Keratinocyte (primary cell): ENCODE data around the gene PTPRN2. TPM values are rescaled to one million over a fixed set of nuclear protein-coding genes. Genes with fewer than 3 reads are reported as not detected.

Source experiments
- DNase-seq: peaks from one replicate; pipeline ENCODE4 v3.0.0-alpha.2; 2011; ENCODE audit warnings: low read depth, missing footprints, low spot score
- FAIRE-seq: peaks from 2 replicates; lab custom pipeline; 2011; peaks lifted over from hg19 to GRCh38; lab: Jason Lieb, UNC
- H2AFZ ChIP-seq: 2 replicates; pipeline ENCODE4 v1.6.0; 2012; ENCODE audit warnings: low read length, control low read depth, inconsistent platforms; ENCODE audit not compliant: control insufficient read depth
- H3K27ac ChIP-seq: 2 replicates; pipeline ENCODE4 v1.5.1; 2011; ENCODE audit warnings: low read length; ENCODE audit not compliant: control insufficient read depth, insufficient read depth
- H3K27me3 ChIP-seq: 3 replicates; pipeline ENCODE4 v1.6.0; 2011; ENCODE audit warnings: low read length; ENCODE audit not compliant: control insufficient read depth, insufficient read depth; ENCODE audit errors: extremely low read depth
- H3K36me3 ChIP-seq, 2 experiments: 2 replicates in 1 of 2; 3 replicates in 1 of 2; pipeline ENCODE4 v1.5.1; 2011; ENCODE audit warnings: low read length in 2 of 2, mild to moderate bottlenecking in 1 of 2; ENCODE audit not compliant: control insufficient read depth in 2 of 2, insufficient read depth in 2 of 2; ENCODE audit errors: extremely low read depth in 1 of 2
- H3K4me1 ChIP-seq: 3 replicates; pipeline ENCODE4 v1.5.1; 2011; ENCODE audit warnings: low read length; ENCODE audit not compliant: control insufficient read depth, insufficient read depth; ENCODE audit errors: extremely low read depth
- H3K4me2 ChIP-seq: 3 replicates; pipeline ENCODE4 v1.6.0; 2011; ENCODE audit warnings: low read depth, low read length; ENCODE audit not compliant: control insufficient read depth, insufficient read depth; ENCODE audit errors: extremely low read depth
- H3K4me3 ChIP-seq, 3 experiments: fragments of 200-600 bp in 1 of 3; sonication (generic) in 1 of 3; 2 replicates in 2 of 3; 3 replicates in 1 of 3; pipeline ENCODE4 v1.5.1; 2011 to 2016; ENCODE audit warnings: low read length in 3 of 3, mild to moderate bottlenecking in 3 of 3, control low read depth in 2 of 3, inconsistent platforms in 1 of 3, low read depth in 1 of 3, mixed read lengths in 1 of 3, mixed run types in 1 of 3, moderate library complexity in 1 of 3; ENCODE audit not compliant: control insufficient read depth in 2 of 3, insufficient read depth in 2 of 3; ENCODE audit errors: extremely low read depth in 1 of 3
- H3K79me2 ChIP-seq: 2 replicates; pipeline ENCODE4 v1.6.0; 2012; ENCODE audit warnings: low read length; ENCODE audit not compliant: control insufficient read depth, insufficient read depth
- H3K9ac ChIP-seq: 3 replicates; pipeline ENCODE4 v1.6.0; 2011; ENCODE audit warnings: low read length; ENCODE audit not compliant: control insufficient read depth, insufficient read depth; ENCODE audit errors: extremely low read depth
- H3K9me1 ChIP-seq: 3 replicates; pipeline ENCODE4 v1.6.0; 2011; ENCODE audit warnings: low read length; ENCODE audit not compliant: control insufficient read depth, insufficient read depth; ENCODE audit errors: extremely low read depth
- H3K9me3 ChIP-seq: 2 replicates; pipeline ENCODE4 v1.5.1; 2012; ENCODE audit warnings: low read depth, low read length; ENCODE audit not compliant: control insufficient read depth
- H4K20me1 ChIP-seq: 3 replicates; pipeline ENCODE4 v1.6.0; 2011; ENCODE audit warnings: low read length; ENCODE audit not compliant: control insufficient read depth, insufficient read depth; ENCODE audit errors: extremely low read depth
- EZH2 ChIP-seq: IDR thresholded peaks from one replicate; pipeline ENCODE4 v1.6.1; 2012; ENCODE audit warnings: inconsistent platforms, mild to moderate bottlenecking, low read length, moderate library complexity
- dilution Hi-C: fragments of 300-500 bp; cut with MboI; formaldehyde crosslinking; loops from one replicate; pipeline ENCODE4 v1.7.0; 2020; ENCODE audit warnings: low sequenced_read_pairs; ENCODE audit not compliant: extremely low pct_ligation_motif_present
- polyA plus RNA-seq, 5 experiments: library from polyadenylated mRNA; depleted of rRNA in 3 of 5; stranded (reverse) in 3 of 5; stranded (forward) in 1 of 5; unstranded in 1 of 5; fragments of >200 nt; gene quantifications; 1 replicate in 1 of 5; 2 replicates in 3 of 5; 3 replicates in 1 of 5; pipeline versions ENCODE4 v1.2.1 to v1.2.3, GENCODE V29; 2011 to 2012; ENCODE audit warnings: missing spikeins in 2 of 5, low read depth in 1 of 5, low replicate concordance in 1 of 5
- TF ChIP-seq, protein P1 (sequence below), 3 experiments: IDR thresholded peaks in 1 of 3; conservative IDR thresholded peaks in 1 of 3; optimal IDR thresholded peaks in 1 of 3; 2 replicates in 2 of 3; 3 replicates in 1 of 3; pipeline versions ENCODE3 to v1.5.1; 2011; ENCODE audit warnings: low read length in 3 of 3, mild to moderate bottlenecking in 3 of 3, moderate library complexity in 2 of 3, control low read depth in 1 of 3, inconsistent platforms in 1 of 3; ENCODE audit not compliant: insufficient read depth in 2 of 3; ENCODE audit errors: extremely low read depth in 1 of 3

Gene PTPRN2
- polyA plus RNA-seq, 1 donor (not counting 4 experiments of a cell fraction or from before 2014, with no cell fraction given) = not detected

DNA sequence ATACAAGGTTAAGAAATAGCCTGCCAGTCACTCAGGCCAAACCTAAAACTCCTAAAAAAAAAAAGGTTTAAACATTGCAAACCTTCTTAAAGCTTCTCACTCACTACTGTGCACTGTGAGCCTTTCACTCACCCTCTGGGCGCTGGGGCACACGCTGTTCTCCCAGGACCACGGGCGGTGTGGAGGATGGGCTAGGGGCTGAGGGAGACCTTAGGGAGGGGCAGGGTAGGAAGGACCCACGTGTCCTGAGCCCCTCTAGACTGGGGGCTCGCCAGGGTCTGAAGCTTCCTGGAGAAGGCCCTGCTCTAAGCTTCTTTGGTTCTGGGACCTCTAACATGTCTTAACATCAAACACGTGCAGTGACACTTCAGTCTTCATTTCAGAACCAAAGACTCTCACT lies 681.0 kb downstream of the PTPRN2 start:
- dilution Hi-C loops = no loop called here
- no peak overlapping the region for H3K4me2 ChIP-seq
- TF ChIP-seq, protein P1, sequence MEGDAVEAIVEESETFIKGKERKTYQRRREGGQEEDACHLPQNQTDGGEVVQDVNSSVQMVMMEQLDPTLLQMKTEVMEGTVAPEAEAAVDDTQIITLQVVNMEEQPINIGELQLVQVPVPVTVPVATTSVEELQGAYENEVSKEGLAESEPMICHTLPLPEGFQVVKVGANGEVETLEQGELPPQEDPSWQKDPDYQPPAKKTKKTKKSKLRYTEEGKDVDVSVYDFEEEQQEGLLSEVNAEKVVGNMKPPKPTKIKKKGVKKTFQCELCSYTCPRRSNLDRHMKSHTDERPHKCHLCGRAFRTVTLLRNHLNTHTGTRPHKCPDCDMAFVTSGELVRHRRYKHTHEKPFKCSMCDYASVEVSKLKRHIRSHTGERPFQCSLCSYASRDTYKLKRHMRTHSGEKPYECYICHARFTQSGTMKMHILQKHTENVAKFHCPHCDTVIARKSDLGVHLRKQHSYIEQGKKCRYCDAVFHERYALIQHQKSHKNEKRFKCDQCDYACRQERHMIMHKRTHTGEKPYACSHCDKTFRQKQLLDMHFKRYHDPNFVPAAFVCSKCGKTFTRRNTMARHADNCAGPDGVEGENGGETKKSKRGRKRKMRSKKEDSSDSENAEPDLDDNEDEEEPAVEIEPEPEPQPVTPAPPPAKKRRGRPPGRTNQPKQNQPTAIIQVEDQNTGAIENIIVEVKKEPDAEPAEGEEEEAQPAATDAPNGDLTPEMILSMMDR (optimal IDR thresholded peaks at IDR 0.05 in 1 of 3, IDR thresholded peaks at IDR 0.05 in 1 of 3, conservative IDR thresholded peaks at IDR 0.05 in 1 of 3; ENCODE audit: extremely low read depth in 1 of 3, insufficient read depth in 2 of 3, low read length in 3 of 3) = no peak
- no peak for TF ChIP-seq EZH2
- no peaks in the 10 kb centered on the region for H4K20me1 ChIP-seq
- FAIRE-seq = no peak
- H2AFZ ChIP-seq = no peak overlapping the region
- no peaks in the 10 kb centered on the region for H3K36me3 ChIP-seq
- H3K4me3 ChIP-seq = no peak overlapping the region
- H3K4me1 ChIP-seq = no peaks in the 10 kb centered on the region
- H3K9me1 ChIP-seq = no peaks in the 10 kb centered on the region
- no peak overlapping the region for H3K27ac ChIP-seq
- H3K79me2 ChIP-seq = no peaks in the 10 kb centered on the region
- no peak overlapping the region for H3K9ac ChIP-seq
- no peak for DNase-seq
- peaks cover 18% of the 10 kb centered on the region for H3K9me3 ChIP-seq
- no peaks in the 10 kb centered on the region for H3K27me3 ChIP-seq

- DNase-seq (no peak), FAIRE-seq (no peak)
- H3K36me3 ChIP-seq = no peaks in the 10 kb centered on the region
- H3K27me3 ChIP-seq = no peaks in the 10 kb centered on the region
- H3K9me1 ChIP-seq = no peaks in the 10 kb centered on the region
- peaks cover 16% of the 10 kb centered on the region for H3K9me3 ChIP-seq
- TF ChIP-seq EZH2 = no peak
- TF ChIP-seq, protein P1 (optimal IDR thresholded peaks at IDR 0.05 in 1 of 3, IDR thresholded peaks at IDR 0.05 in 1 of 3, conservative IDR thresholded peaks at IDR 0.05 in 1 of 3; ENCODE audit: extremely low read depth in 1 of 3, insufficient read depth in 2 of 3, low read length in 3 of 3) = no peak
- no peaks in the 10 kb centered on the region for H3K4me1 ChIP-seq
- H3K4me3 ChIP-seq = no peak overlapping the region
- dilution Hi-C loops = no loop called here
- H3K9ac ChIP-seq = no peak overlapping the region
- H3K27ac ChIP-seq = no peak overlapping the region
- no peaks in the 10 kb centered on the region for H4K20me1 ChIP-seq
- no peak overlapping the region for H2AFZ ChIP-seq
- no peaks in the 10 kb centered on the region for H3K79me2 ChIP-seq
- H3K4me2 ChIP-seq = no peak overlapping the region
These were observed 681.8 kb downstream of the PTPRN2 start for GRCh38 chr7:157905651-157906461.
